Measurements from ENCODE around the gene EIF3J.

- TF ChIP-seq CTCF (IDR thresholded peaks at IDR 0.05) (no peak), POLR2A (IDR thresholded peaks at IDR 0.05) (no peak)
These were observed 1.9 kb upstream of the EIF3J start for GRCh38 chr15:44535092-44535491.

Data from testis (tissue), 2 donors.